SK-N-SH treated with all-trans-retinoic acid at 6 μM for 48 hours (cell line): ENCODE data around the gene CSRNP3.

ENCODE experiments used
- ESRRG ChIP-seq: fragments of 250-450 bp; sonication (Bioruptor Pico); IDR thresholded peaks from 2 replicates; pipeline ENCODE4 v1.6.1; 2021; ENCODE audit warnings: mild to moderate bottlenecking
- ISL1 ChIP-seq: fragments of 250-450 bp; sonication (Bioruptor Pico); IDR thresholded peaks from 2 replicates; pipeline ENCODE4 v2.1.2; 2022; ENCODE audit warnings: mild to moderate bottlenecking, moderate library complexity
- PATZ1 ChIP-seq: fragments of 250-450 bp; sonication (Bioruptor Pico); IDR thresholded peaks from 2 replicates; pipeline ENCODE4 v1.8.0; 2020; ENCODE audit warnings: mild to moderate bottlenecking, moderate library complexity, borderline replicate concordance
- SNAI2 ChIP-seq: fragments of 250-450 bp; sonication (Bioruptor Pico); IDR thresholded peaks from 2 replicates; pipeline ENCODE4 v1.5.0; 2020; ENCODE audit warnings: mild to moderate bottlenecking, moderate library complexity
- ZFP30 ChIP-seq: fragments of 450-650 bp; formaldehyde crosslinking; IDR thresholded peaks from 2 replicates; pipeline ENCODE4 v1.5.0; 2022; ENCODE audit warnings: mild to moderate bottlenecking, moderate library complexity

- no peak for TF ChIP-seq PATZ1 (CRISPR knock-in tag)
- TF ChIP-seq ZFP30 (CRISPR knock-in tag) = no peak
- no peak for TF ChIP-seq ISL1 (CRISPR knock-in tag)
- no peak for TF ChIP-seq ESRRG (CRISPR knock-in tag)
- TF ChIP-seq SNAI2 (CRISPR knock-in tag) = no peak
These were observed 205.3 kb downstream of the CSRNP3 start for GRCh38 chr2:165674780-165675179.
